G401 (cell line): ENCODE data around the gene ORMDL2. TPM values are rescaled to one million over a fixed set of nuclear protein-coding genes. Genes with fewer than 3 reads are reported as not detected.

Source experiments
- DNase-seq: peaks from one replicate; pipeline ENCODE4 v3.0.0-alpha.2; 2015; ENCODE audit warnings: low spot score
- in situ Hi-C: cut with HindIII; loops from 2 replicates; pipeline ENCODE4 v1.10.0; 2016; ENCODE audit warnings: low sequenced_read_pairs, mixed read lengths
- total RNA-seq: library from RNA; depleted of rRNA; stranded (reverse); fragments of >200 nt; shearing (Covaris generic); gene quantifications from 2 replicates; pipeline ENCODE4 v1.2.3, GENCODE V29; 2014; rRNA removed

The ORMDL2 gene, protein sequence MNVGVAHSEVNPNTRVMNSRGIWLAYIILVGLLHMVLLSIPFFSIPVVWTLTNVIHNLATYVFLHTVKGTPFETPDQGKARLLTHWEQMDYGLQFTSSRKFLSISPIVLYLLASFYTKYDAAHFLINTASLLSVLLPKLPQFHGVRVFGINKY
- total RNA-seq: 27.8 and 51.5 TPM in 2 replicates

DNA sequence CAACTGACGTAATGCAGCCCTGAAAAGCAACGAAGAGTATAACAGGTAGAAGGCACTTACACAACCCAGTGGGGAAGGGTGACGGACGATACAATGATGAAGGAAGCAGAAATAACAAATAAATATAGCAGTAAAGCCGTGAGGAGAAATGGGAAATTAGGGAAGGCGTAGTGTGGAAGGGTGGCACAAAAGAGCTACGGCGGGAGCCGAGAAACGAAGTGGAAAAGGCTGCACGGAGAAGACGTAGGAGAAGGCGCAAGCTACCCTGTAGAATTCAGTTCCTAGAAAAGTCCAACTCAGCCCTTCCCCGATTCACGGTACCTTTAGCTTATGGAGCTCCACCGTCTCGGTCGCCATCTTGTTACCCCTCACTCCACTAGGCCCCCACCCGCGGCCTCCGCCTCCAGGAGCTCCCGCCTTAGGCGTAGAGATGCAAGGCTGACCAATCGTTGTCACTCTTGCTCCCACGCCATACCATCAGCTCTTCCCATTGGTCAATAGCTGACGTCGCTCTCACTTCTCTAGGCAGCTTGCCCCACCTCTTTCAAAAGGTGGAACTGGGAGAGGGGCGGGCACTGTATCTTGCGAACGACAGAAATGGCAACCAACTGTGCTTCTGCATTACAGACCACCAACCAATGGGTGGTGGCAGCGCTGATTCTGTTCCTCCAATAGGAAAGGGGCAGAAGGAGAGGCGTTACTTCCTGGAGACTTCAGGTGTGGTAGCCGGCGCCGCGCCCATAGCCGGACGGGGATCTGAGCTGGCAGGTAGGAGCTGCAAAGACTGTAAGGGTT lies at the start of gene ORMDL2, which contains the start of gene SARNP:
TSS of gene ORMDL2 (plus strand) at position 697 of the 795 bp plus-strand sequence. CDS start 959 bp downstream, outside the sequence.
TSS of gene SARNP (minus strand) at position 380 of the 795 bp plus-strand sequence. CDS start at position 357, 23 bp downstream.
- DNase-seq: peak; percentile 100
- in situ Hi-C loops: no loop called here

DNA sequence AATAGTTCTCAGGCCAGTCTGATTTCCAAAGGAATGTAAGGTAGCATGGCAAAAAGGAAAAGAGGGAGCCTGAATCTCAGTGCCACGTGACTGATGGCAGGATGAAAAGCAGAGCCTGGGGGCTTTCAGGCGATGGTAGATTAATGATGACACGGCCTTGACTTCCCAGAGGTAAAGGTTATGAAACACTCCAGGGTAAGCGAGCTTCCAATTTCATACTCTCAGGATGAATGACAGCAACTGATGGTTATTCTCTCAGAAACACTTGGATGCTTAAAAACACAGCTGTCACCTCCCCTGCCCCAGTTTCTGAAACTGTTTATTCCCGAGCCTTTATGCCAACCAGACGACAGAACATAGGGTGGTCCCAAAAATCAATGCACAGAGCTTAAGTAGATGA lies 46.1 kb upstream of the ORMDL2 start:
- in situ Hi-C loops: no loop called here
- DNase-seq: no peak

DNA sequence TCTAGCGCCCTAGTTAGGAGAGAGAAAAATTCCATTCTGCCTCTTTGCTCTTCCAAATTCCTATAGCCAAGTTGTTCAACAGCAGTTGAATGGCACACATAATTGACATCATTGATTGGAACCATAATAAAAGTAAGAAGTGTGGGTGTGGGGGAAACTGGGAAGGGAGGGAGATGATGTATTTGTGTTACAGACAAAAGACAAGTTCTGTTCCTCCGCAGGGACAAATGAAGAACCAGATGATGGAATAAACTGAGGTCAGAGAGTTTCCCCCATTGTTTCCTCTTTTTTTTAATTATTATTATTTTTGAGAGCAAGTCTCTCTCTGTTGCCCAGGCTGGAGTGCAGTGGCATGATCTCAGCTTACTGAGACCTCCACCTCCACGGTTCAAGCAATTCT lies 40.0 kb upstream of the ORMDL2 start:
- DNase-seq: no peak
- in situ Hi-C loops: no loop called here

DNA sequence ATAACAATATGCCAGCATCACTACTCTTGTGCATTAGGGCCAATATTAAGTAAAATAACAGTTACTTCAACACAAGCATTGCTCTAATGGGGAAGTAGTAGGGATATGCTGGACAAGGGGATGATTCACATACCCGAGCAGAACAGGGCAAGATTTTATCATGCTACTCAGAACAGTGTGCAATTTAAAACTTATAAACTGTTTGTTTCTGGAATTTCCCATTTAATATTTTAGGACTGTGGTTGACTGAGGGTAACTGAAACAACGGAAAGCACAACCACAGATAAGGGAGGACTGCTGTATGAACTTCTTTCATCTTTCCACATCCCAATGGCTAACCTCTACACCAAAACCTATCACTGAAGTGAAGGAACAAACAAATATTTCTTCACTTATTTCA lies 37.2 kb upstream of the ORMDL2 start:
- in situ Hi-C loops: no loop called here
- DNase-seq: no peak

DNA sequence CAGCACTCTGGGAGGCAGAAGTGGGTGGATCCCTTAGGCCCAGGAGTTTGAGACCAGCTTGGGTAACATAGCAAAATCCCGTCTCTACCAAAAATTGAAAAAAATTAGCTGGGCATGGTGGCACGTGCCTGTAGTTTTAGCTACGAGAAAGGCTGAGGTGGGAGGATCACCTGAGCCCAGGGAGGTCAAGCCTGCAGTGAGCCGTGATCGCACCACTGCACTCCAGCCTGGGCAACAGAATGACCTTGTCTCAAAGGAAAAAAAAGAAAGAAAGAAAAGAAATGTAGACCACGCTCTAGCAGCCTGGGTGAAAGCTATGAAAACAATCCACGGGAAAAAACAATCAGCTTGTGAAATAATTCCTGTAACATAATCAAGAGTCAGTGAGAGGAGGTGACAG lies 29.3 kb upstream of the ORMDL2 start:
- no peak for DNase-seq
- in situ Hi-C loops: no loop called here

DNA sequence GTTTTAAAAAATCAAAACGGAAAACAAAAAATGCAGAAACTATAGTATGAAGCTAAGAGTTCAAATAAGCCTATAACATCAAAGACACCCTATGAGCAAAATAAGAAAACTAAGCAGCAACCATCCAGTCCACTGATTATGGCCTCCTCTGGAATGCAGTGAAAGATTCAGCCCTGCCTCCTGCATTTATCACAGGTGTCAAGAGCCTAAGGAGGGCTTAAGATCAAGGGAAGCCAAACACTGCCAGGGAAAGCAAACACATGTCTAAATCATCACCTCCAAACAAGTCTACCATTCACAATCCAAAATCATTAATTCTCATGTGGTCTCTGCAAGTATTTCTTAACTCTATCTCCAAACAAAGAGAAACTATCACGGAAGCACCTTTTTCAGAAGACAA lies 28.7 kb upstream of the ORMDL2 start:
- in situ Hi-C loops: no loop called here
- no peak for DNase-seq

DNA sequence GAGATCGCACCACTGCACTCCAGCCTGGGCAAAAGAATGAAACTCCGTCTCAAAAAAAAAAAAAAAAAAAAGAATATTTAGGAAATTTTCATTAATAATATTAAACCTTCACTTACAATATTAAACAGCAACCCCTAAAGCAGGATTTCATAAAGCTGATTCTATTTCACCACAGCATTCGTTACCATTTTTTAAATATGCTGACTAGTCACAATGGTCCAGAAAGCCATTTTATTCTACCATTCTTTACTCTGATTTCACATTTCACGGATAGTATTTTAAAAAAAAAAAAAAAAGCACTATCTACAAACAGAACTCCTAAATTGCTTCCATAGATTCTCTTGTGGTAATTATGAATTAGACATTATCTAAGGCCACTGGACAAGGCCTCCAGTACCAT lies 27.9 kb upstream of the ORMDL2 start:
- in situ Hi-C loops: no loop called here

DNA sequence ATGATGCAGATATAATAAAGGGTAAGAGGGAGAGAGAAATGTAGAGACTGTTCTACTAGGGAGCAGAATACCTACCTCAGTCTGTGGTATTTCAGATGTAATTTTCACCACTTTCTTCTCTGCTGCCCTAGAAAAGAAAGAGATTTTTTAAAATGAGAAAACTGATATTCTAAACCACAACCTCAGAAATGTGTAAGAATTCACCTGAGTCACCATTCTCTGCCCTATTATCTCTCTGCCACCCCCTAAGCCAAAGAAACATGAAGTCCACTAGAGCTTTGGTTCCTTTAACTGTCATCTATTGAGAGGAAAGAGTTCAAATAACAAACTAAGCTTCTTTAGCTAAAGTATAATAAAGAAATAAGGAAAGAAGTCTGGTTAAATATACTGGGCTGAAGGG lies 21.9 kb upstream of the ORMDL2 start:
- no peak for DNase-seq
- in situ Hi-C loops: no loop called here

More for the DNA sequence above, 27.9 kb upstream of the ORMDL2 start:
- no peak for DNase-seq

DNA sequence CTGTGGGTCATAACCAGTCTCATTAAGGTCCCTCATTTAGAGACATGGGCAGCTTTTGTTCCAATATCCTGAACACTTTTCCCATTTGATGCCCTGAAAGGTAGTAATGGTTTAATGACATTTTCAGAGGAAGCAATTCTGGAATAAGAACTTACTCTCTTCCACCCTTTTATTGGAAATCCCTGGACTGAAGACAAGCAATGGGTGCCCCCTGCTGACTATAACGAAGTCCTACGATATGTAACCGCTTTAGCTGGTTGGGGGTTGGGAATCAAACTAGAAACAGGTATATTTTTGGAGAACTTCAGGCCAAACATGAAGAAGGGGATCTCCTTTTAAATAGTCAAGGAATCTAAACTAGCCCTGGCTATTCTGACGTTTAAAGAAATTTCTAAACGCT lies 20.8 kb upstream of the ORMDL2 start:
- in situ Hi-C loops: no loop called here
- DNase-seq: peak; percentile 50

DNA sequence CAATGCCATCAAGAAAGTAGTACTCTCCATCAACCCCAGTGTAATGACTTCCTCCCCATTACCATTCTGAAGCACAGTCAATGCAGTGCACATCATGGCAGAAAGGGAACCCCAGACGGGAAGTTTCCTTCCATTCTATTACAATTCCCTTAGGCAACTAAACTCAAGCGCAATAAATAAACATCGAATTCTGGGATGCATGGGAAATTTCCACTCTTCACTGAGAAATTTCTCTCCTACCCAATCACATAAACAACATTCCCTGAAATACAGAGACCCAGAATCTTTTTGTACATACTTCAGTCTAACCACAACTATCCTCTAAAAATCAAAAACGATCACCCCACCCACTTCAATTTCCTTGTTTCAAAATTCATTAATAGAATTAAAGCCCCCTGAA lies 20.3 kb upstream of the ORMDL2 start:
- DNase-seq: no peak
- in situ Hi-C loops: no loop called here

DNA sequence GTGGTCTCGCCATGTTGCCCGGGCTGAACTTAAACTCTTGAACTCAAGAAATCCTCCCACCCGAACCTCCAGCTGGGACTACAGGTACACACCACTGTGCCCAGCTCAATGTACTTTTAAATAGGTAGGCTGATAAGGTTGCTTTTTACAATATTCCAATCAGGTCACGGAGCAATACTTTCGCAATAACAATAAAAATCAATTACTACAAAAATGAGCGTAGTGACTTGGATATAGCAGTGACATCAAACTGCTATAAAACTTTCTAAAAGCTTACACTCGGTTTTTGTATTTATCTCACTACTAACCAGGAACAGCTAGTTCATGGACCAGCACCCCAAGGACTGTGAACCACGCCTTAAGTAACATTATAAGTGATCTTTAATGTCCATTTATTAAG lies 10.9 kb upstream of the ORMDL2 start:
- DNase-seq: no peak
- in situ Hi-C loops: no loop called here

DNA sequence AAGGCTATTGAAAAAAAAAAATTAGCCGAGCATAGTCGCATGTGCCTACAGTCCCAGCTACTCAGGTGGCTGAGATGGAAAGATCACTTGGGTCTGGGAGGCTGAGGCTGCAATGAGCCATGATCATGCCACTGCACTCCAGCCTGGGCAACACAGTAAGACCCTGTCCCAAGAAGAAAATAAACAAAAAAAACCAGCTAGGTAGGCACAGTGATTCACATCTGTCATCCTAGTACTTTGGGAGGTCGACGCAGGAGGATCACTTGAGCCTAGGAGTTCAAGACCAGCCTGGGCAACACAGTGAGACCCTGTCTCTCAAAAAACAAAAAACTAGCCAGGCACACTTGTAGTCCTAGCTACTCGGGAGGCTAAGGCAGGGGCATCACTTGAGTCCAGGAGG lies 8.6 kb upstream of the ORMDL2 start:
- DNase-seq: no peak
- in situ Hi-C loops: no loop called here

DNA sequence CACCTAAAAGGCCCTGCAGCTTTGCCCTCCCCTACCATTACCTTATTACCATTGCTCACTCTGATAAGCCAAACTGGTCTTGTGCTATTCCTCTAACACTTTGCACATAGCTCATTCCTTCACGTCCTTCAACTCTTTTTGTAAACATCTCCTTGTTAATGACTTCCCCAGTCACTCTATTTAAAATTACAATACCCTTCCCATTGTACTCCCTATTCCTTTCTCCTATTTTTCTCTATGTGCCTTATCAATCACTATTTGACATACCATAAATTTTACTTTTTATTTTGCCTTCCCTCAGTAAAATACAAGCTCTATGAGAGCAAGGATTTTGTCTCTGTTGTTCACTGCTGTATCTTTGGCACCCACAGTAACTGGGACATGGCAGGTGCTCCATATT lies 5.8 kb upstream of the ORMDL2 start:
- DNase-seq: no peak
- in situ Hi-C loops: no loop called here

DNA sequence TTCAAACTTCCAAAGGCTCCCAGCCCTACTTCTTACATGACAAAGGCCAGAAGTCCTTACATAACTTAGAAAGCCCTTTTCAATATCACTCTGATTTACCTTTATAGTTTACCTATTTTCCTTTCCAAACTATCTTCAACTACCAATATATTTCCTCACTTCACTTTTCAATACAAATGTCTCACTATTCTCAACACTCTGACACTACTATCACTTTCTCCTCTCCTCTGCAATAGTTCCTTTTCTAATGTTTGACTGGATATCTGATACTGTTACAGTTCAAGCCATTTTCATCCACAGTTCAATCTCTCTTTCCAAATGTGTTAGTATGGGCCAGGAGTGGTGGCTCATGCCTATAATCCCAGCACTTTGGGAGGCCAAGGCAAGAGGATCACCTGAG lies 3.6 kb upstream of the ORMDL2 start:
- in situ Hi-C loops: no loop called here
- no peak for DNase-seq

DNA sequence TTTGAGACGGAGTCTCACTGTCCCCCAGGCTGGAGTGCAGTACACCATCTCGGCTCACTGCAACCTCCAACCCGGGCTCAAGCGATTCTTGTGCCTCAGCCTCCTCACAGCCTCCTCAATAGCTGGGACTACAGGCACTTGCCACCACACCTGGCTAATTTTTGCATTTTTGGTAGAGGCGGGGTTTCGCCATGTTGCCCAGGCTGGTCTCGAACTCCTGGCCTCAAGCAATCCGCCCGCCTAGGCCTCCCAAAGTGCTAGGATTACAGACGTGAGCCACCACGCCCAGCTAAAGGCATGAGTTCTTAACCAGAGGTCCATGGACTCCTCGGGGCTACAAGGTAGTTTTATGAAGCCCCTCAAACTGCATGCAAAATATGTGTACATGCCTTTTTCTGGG lies 2.4 kb upstream of the ORMDL2 start:
- in situ Hi-C loops: no loop called here
- no peak for DNase-seq

DNA sequence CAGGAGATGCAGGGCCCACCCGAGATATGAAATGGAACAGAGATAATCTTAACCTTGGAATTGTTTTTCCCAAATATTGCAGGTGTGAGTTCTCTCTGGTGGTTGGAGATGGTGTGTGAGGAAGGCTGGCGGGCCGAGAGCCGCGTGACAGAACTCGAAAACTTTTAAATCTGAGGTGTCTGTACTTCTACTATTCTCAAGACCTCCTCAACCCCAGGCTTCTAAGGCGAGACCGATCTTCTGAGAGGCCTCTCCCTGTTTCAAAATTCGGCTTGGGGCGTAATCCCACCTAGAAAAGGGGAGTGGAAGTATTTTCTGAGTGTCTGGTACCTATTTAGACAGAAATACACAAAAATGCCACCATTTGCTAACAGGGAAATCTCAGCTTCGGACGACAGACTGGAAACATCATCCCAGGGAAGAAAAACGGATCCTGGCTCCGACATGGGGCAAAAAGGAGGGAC lies 928 bp upstream of the ORMDL2 start:
- in situ Hi-C loops: no loop called here

DNA sequence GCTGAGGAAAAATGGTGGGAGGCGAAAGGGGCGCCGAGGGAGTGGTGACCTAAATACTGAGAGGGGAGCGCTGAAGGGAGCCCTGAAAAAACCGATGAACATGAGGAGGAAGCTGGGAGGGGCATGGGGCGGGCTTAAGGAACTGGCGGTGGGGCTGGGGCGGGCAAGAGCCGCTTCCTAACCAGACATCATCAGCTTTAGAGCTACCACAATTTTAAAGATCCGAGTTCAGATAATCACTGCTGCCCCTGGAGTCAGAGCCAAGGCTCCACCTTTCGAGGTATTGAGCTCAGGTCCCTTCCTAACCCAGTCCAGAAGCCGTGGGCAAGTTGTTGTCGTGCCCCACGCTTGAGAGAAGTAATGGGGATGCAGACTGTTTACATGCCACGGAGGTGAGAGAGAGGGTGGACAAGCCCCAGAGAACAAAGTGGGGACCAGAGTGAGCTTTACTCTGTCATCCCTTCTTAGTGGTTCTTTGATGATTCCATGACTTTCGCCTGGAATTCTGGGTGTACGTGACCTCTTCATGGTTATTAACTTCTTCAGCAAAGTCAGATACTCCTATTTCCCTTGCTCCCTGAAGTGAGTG lies 393 bp downstream of the ORMDL2 start:
- DNase-seq: no peak
- in situ Hi-C loops: no loop called here

More for the DNA sequence above, 928 bp upstream of the ORMDL2 start:
- no peak for DNase-seq

DNA sequence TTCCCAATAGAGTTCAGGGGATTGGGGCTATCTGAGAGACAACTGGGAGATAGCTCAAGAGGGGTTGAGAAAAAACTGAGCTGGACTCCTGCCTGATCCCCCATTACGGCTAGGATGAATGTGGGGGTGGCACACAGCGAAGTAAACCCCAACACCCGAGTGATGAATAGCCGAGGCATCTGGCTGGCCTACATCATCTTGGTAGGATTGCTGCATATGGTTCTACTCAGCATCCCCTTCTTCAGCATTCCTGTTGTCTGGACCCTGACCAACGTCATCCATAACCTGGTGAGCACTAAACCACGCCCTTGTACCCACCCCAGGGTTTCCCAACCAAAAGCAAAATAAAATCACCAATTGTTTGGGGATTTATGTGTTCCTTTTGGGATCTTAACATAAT lies 1.0 kb downstream of the ORMDL2 start:
- in situ Hi-C loops: no loop called here
- no peak for DNase-seq

DNA sequence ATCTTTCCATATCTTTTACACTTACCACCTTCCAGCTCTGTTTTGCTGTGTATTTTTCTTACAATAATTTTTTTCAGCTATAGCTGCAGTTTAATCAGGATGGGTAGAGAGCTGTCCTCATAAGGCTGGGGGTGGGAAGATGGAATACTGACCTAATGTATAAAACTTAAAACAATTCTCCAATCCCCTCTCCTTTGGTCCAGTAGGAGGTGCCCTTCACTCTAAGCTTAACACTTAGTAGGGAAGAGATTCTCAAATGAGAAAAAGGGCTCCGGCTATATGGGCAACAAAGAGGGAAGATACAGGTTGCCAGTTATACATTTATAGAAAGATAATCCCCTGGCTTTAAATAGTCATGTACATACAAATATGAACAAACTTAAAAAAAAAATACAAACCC lies 2.8 kb downstream of the ORMDL2 start:
- in situ Hi-C loops: no loop called here
- no peak for DNase-seq

DNA sequence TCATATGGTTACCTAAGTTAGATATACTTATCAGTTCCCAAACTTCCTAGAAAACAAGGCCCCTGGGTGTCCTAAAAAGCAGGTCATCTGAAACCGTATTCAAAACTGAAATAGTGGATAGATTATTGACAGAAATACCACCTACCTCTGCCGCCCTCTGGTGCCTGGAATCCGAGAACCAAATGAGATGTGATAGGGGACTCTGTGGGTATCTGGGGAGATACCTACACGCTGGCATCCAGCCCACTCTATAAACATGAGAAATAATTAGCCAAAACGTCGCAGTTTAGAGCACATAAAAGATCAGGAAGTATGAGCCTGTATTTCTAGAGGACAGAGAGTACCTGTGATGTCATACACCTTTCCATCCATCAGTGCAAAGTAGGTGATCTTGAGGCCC lies 4.4 kb downstream of the ORMDL2 start:
- in situ Hi-C loops: no loop called here
- no peak for DNase-seq
